ENCODE measurements around the gene RPS3.

- TF ChIP-seq, protein P1, sequence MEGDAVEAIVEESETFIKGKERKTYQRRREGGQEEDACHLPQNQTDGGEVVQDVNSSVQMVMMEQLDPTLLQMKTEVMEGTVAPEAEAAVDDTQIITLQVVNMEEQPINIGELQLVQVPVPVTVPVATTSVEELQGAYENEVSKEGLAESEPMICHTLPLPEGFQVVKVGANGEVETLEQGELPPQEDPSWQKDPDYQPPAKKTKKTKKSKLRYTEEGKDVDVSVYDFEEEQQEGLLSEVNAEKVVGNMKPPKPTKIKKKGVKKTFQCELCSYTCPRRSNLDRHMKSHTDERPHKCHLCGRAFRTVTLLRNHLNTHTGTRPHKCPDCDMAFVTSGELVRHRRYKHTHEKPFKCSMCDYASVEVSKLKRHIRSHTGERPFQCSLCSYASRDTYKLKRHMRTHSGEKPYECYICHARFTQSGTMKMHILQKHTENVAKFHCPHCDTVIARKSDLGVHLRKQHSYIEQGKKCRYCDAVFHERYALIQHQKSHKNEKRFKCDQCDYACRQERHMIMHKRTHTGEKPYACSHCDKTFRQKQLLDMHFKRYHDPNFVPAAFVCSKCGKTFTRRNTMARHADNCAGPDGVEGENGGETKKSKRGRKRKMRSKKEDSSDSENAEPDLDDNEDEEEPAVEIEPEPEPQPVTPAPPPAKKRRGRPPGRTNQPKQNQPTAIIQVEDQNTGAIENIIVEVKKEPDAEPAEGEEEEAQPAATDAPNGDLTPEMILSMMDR (conservative IDR thresholded peaks at IDR 0.05; ENCODE audit: low read depth, low read length) = no peak
- TF ChIP-seq EZH2 (IDR thresholded peaks at IDR 0.05; ENCODE audit: borderline replicate concordance, low read depth, low read length, poor library complexity, severe bottlenecking) = no peak
These were observed 41.9 kb downstream of the RPS3 start for GRCh38 chr11:75440960-75441803.
